ENCODE measurements around the gene CST5.
"Not testable (repeated sequence)": the region's sequence is repeated elsewhere in the genome, so short reads cannot be mapped to it uniquely, and the experiment has no call there.

- TF ChIP-seq CTCF (conservative IDR thresholded peaks at IDR 0.05; ENCODE audit: low read length); EZH2phosphoT487 (IDR thresholded peaks at IDR 0.05; ENCODE audit: borderline replicate concordance, low read depth, low read length): not testable (repeated sequence)
Observed at GRCh38 chr20:23860771-23861170, 18.8 kb downstream of the CST5 start.

Measured in OCI-LY7 (cell line).